Pons (tissue), 1 donor: ENCODE measurements around the gene EPPIN.

Source experiments
- DNase-seq: peaks from one replicate; pipeline ENCODE4 v3.0.0-alpha.2; 2016; ENCODE audit warnings: low spot score

Gene EPPIN

GRCh38 chr20:45538209-45538799 lies 8.9 kb downstream of the EPPIN start:
- DNase-seq, result no peak

DNA sequence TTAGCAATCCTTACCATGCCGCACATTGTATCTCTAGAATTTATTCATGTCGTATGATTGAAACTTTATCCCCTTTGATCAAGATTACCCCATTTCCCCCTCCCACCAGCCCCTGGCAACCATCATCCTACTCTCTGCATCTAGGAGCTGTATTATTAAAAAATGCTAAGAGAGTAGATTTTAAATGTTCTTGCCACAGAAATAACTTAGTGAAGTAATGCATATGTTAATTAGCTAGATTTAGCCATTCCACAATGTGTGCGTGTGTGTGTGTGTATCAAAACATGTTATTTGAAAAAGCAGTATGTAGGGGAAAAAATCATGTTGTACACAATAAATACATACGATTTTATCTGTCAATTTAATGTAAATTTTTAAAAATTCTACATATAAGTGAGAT lies 19.9 kb downstream of the EPPIN start:
- DNase-seq, result no peak

GRCh38 chr20:45523821-45524220 lies 23.4 kb downstream of the EPPIN start:
- DNase-seq, result no peak

GRCh38 chr20:45518282-45518681 lies 28.9 kb downstream of the EPPIN start:
- no peak for DNase-seq

DNA sequence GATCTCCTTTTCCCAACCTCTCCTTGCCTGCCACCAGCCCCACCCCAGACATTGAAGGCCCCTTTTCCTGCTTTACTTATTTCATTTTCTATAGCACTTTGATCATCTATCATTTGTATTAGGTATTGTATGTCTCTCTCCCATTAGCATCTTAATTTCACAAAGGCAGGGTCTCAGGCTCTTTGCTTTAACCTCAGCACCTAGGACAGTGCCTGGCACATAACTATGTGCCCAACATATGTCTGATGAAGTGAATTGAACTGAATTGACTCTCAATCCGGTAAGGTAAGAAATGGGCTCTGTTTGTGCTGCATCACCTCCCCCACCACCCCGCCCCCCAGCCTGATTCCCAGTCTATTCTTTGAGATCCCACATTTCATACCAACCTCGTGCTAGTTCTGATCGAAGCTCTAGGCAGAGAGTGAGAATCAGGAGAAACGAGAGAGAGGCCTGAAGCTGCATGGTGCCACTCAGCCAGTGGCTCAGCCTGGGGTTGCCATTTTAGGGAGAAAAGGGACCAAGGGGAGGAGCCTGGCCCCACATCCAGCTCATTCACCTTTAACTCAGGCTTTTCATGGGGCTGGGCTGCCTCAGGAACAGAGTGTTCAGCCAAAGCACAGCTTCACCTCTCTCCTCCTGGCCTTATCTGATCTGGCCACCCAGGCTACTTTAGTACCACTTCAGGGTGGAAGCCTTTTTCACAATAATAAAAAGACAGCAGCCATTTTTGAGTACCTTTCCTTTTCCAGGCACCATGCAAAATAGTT lies 31.9 kb downstream of the EPPIN start, which contains the start of gene SPINT3:
Gene SPINT3 (minus strand): TSS at position 476 of the 767 bp plus-strand sequence. CDS start 14 bp downstream, at position 462.
- no peak for DNase-seq

DNA sequence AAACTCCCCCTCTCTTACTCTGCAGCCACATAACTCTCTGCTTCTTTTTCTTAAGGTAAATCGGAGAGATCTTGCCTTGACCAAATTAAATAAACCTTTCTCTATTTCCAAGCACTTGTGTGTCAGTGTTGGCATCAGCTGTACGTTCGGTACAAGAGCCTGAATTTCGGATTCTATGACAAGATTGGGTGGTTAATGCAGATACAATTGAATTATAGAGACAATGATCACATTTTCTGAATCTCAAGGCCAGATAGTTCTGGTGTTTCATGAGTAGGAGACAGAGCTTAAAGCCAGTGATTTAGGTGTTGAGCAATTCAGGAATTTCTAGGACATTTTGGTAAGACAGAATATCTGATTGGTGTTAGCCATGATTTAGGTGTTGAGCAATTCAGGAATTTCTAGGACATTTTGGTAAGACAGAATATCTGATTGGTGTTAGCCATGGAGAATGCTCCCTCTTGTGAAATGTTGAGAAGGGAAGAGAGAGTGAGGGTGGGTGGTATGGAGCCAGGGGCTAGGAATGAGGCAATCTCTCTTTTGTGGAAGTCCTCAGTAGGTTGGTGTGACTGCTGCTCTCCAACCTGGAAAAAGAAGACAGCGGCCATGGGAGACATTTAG lies 36.8 kb downstream of the EPPIN start:
- DNase-seq, result no peak

DNA sequence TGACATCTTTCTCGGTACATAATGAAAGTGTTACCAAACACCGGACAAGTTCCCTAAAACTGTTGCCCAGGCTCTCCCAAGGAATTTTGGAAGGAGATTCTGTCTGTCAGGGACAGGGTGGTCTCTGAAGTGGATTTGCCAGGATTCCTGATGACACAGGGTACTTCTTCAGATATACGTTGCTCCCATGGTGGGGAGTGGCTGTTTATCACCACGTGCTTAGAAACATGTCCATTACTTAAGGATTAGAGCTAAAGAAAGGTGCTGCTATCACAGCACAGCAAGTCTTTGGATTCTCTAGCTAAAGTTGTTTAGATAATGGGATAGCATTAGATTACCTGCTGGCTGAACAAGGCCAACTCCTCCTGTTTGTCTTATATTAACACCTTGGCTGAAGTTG lies 38.1 kb downstream of the EPPIN start:
- DNase-seq, result no peak

GRCh38 chr20:45508068-45508886 lies 38.9 kb downstream of the EPPIN start:
- no peak for DNase-seq

DNA sequence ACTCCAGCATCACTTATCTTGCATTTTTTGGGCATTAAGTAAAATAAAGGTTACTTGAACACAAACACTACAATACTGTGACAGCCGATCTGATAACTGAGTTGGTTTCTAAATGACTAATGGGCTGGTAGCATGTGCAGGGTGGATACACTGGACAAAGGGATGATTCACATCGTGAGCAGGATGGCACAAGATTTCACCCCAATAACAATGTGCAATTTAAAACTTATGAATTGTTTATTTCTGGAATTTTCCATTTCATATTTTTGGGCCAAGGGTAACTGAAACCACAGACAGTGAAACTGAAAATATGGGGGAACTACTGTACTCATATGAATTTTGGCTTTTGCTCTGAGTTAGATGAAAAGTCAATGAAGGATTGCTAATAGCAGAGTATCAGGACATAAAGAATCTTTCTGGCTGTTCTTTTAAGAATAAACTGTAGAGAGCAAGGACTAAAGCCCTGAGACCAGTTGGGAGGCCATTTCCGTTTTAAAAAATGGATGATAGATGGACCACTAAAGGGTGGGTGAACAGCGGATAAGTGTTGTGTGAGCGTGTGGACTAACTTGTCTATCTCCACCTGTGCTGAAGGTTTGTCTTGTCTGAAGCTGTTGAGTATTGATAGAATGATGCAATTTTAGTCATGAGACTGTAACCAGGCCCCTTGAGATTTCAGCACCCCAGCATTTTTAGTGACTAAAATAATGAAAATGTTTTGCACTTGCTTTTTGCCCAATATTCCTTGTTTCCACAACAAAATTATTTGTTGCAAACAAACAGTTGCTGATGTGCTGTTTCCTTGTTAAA lies 40.0 kb downstream of the EPPIN start:
- DNase-seq, result peak; percentile 3

GRCh38 chr20:45506398-45506797 lies 40.8 kb downstream of the EPPIN start:
- DNase-seq, result no peak

DNA sequence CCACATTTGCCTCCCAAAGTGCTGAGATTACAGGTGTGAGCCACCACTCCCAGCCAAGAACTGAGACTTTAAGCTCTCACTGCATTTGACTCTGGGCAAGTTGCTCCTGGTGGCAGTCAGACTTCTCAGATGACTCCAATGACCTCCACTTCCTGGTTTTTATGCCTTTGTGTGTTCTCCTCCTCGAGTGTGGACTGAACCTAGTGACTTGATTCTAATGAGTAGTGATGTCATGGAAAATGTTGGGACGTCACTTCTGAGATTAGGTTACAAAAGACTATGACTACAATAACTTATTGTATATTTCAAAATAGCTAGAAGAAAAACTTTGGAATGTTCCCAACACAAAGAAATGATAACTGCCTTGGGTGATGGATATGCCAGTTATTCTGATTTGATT lies 43.8 kb downstream of the EPPIN start:
- DNase-seq, result no peak

DNA sequence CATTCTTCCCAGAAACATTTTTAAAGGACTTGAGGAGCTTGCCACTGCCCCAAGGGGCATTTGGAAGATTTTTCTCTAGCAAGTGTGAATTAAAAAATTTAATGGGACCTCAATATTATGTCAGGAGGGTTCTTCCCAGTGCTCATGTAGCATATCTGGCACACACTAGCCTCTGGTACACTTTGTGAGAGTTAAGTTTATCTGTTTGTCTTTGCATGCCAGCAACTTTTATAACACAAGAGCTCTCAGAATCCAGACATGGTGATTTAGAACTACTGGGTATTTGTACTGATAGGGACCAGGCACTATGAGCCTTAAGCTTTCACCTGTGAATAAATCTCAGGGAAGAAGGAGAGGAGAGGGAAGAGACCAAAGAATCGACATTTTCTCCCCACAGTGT lies 44.6 kb downstream of the EPPIN start:
- no peak for DNase-seq

- no peak for DNase-seq
These were observed 45.6 kb downstream of the EPPIN start for GRCh38 chr20:45501600-45501999.

DNA sequence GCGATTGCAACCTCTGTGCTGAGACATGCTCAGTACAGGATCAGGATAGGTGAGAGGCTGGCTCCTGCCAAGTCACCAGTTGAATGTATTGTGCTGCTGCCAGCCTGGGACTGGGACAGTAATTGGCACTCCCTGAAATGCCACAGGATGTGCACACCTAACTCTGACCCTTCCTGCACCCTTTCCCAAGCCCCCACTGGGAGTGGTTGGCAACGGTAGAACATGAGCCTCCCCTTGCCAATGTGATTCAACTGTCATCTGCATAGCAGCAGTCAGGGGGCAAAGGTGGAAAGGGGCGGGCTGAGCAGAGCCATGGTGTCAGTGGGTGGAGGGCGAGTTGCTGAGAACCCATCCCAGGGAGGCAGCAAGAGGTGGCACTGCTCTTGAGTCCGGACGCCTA lies 47.2 kb downstream of the EPPIN start:
- no peak for DNase-seq

DNA sequence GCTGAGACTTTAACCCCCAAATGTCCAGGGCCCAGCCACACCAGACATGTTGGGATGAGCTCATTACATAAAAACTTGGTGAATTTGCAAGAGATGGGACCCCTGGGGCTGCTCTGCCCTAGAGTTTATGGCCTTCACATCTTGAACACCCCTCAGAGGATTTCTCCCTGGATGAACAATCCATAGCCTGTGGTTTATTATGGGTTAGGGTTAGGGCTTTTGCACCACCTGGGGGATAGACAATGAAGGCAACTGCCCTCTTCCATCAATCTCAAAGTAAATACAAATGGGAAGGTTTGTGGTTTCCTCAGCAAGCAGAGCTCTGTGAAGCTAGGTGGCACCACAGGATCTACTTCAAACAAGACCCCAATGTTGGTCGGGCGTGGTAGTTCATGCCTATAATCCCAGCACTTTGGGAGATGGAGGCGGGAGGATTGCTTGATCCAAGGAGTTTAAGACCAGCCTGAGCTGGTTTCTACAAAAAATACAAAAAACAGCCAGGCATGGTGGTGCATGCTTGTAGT lies 49.2 kb downstream of the EPPIN start:
- no peak for DNase-seq

DNA sequence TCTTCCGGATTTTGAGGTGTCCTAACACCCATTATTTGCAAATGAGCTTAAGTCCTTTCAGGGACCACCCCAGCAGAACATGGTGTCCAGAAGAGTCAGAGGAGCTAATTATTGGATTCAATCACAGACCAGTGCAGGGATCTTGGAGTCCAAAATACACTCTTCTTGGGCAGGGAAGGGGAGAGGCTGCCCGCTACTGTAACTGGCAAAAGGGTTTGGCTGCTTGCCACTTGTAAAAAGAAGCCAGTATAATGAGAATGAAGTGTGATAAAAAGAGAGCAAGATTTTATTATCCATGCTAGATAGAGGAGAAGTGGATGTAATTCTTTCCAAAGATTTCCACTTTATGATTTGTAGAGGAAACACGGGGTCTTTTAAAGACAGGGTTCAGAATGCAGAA lies 51.0 kb downstream of the EPPIN start:
- DNase-seq, result no peak

DNA sequence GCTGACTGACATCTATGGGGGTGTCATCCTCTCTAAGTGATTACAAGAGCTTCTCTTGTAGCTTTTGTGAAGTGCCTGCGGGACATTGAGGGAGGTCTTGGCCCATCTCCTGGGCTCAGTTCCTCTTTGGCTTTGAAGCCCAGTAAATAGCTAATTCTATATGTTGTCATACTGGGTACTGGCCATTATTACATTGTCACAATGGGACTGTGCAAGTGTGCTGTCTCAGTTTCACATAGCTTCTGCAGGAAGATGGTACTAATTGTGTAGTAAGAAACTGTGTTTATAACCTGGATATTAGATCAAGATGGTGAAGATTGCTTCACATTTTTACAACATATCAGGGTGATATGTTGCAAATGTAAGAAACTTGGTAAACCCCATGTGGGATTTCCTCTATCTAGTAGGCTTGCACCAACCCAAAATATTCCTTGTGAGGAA lies 51.7 kb downstream of the EPPIN start:
- DNase-seq, result no peak
